Measurements from ENCODE around the gene BRINP2.

Gene BRINP2

DNA sequence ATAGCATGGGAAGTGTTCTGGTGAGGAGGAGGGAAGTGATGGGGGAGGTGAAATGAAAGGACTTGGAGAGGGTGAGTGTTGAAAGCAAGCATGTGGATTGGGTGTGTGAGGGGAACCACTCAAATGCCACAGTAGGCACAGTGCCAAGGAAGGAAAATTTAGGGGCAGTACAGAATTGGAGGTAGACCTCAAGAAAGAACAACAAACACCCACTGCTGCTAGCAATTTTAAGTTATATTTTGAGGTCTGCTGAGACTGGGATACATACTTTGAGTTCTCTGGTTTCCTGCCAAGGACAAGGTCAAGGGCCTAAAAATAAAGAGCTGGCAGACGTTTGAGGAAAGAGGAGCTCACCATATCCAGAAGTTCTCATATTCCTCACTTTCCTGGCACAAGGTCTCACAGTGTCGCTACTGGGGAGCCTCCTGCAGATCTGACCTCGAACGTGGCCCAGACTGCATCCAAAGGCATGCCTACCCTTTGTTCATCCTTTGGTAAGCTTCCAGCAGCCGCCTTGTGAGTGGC lies 104.0 kb downstream of the BRINP2 start:
- no peak for DNase-seq (ENCODE audit: low spot score)

DNA sequence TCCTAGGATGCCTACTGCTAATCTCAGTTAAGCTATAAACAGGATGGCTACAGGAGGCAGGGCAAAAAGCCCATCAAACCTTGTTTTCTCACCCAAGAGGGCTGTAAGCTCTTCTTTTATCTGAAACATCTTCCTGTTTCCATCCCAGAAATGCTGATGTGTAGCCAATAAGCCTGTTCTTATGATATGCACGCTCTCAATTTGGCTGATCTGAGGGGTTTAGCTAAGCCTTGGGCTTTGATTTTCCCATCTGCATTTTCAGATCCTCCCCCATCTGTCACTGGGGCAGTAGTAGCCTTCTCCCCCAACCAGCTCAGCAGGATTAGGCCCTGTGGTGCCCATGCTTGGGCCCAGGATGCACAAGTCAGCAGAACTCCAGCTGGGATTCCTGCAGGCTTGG lies 105.0 kb downstream of the BRINP2 start:
- DNase-seq (ENCODE audit: low spot score) = no peak

DNA sequence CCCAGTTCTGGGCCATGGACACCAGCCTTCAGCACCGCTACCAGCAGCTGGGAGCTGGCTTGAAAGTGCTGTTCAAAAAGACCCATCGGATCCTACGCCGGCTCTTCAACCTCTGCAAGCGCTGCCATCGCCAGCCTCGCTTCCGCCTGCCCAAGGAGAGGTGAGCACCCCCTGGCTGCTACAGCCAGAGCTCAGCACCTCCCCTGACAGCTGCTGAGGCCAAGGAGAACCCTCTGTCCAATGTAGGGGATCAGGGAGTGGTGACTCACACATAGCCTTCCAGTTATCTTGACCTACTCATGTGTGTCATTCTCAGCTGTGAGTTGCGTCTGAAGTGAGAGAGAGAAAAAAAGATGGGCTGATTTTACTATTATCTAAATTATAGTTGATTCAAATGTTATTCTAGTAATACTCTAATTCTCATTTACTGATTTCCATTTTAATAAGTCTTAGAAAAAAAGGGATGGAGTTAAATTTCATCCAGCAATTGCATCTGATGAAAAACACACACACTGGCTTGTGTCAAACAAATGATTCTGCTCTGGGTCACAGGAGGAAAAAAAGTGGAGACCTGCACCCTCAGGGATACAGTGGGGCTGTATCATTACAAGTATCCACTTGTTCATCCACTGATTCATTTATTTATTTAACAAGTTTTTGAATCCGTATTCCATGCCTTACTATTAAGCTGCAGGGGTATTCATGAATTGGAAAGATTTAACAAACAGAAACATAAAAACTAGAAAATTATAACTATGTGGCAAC lies 108.0 kb downstream of the BRINP2 start:
- DNase-seq (ENCODE audit: low spot score) = no peak

DNA sequence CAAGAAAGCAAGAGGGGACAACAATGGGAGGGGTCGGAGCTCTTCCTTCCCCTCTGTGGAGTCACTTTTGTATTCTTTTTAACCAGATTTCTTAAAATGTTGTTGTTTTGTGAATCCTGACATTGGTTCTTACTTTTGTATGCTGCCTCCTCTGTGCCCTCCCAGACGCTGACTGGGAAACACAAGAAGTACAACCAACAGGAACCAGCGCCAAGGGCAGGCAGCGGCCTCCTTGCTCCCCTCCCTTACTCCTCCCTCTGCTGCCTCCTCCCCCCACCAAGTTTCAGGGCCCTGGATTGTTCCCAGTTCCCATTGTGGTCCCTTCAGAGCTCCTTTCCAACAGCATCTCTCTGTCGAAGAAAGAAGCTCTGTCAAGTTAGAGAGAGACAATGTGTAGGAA lies 111.1 kb downstream of the BRINP2 start:
- no peak for DNase-seq (ENCODE audit: low spot score)

DNA sequence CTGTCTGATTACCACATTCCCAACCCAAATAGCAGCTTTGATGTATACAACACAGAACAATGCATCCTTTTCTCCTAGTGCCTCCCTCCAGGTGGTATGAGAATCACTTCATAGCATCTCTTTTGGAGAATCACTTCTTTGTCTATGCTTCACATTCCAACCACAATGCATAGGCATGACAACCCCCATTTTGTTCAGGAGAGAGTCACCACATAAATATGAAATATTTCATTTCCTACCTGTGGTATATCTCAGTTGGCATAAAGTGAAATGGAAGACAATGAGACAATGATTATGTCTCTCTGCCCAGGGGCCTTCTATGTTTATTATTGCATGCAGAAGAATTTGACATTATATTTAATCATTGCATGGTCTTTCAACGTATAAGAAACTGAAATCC lies 112.2 kb downstream of the BRINP2 start:
- no peak for DNase-seq (ENCODE audit: low spot score)

DNA sequence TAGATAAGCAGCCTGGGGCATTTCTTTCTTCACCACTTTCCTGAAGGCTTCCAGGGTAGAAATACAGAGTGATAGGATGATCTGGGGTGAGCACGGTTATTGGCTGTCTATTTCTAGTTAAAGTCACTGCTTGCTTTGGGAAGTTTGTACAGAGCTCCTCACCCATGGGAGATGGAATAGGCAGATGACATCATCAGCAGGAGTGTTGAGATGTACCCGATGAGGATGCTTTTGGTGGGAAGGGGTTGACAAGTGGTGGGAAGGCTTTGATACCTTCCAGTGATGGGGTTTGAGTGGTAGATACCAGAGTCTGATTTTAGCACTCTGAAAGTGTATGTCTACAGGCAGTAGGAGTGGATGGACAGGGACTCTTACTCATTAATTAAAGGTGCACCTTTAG lies 112.6 kb downstream of the BRINP2 start:
- no peak for DNase-seq (ENCODE audit: low spot score)

DNA sequence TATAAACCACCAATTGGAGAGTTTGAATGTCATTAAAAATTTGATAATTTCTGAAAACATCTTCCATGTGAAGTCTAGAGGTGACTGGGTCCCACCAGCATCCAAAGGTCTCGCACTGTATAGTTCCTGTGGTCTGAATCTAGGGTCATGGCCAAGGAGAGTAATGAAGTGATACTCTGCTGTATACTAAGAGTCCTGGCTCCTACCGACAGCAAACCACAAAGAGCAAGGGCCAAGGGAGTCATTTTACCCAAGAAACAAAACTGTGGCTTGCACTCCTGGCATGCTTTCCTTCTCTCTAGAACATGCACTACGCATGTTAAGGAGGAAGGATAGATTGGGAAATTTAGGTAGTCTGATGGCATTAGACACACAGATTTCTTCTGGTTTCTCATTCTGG lies 115.6 kb downstream of the BRINP2 start:
- DNase-seq (ENCODE audit: low spot score) = no peak

DNA sequence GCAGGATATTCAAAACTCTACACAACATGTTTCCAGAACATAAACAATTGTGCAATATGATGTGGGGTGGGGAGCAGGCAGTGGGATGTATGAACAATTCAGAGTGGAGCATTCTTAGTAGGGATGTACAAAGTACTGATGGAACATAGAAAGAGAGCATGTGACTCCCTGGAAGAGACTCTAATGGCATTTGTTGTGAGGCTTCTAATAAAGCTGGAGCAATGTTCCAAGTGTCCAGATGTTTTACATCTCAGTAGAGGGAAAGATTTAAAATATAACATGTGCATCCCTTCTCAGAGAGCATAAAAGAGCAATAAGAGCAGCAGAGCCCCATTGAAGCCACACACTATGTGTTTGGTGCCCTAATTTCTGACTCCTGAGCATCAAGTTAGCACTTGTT lies 116.5 kb downstream of the BRINP2 start:
- no peak for DNase-seq (ENCODE audit: low spot score)

DNA sequence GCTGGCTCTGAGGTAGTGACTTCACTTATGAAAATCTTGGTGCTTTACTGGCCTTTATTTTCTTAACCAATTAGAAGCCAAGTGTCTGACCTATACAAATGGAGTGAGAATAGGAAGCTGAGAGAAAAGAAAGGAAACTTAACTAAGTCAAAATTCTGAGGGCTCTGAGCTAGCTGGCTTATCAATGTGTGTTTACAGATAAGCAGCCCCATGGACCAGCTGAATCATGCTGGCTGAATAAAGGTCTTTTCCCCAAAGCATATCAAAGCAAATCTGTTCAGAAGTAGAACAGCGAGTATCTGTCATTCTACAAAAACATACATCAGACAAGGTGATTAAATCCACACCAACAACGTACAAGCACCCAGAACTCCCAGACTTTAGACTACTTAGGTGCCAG lies 117.2 kb downstream of the BRINP2 start:
- no peak for DNase-seq (ENCODE audit: low spot score)

DNA sequence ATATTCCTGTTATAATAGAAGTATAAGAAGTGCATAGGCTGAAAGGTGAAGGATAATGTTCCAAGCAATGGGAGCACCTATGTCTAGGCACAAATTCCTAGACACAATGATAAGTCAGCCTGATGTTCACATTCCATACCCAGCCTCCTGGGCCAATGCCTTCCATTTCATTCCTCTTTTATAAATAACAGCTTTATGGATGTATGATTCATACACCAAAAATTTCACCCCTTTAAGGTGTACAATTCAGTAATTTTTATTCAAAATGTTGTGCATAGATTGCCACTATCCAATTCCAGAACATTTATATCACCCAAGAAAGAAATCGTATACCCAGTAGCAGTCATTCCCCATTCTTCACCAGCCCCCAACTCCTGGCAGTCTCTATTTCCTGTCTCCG lies 118.8 kb downstream of the BRINP2 start:
- no peak for DNase-seq (ENCODE audit: low spot score)

DNA sequence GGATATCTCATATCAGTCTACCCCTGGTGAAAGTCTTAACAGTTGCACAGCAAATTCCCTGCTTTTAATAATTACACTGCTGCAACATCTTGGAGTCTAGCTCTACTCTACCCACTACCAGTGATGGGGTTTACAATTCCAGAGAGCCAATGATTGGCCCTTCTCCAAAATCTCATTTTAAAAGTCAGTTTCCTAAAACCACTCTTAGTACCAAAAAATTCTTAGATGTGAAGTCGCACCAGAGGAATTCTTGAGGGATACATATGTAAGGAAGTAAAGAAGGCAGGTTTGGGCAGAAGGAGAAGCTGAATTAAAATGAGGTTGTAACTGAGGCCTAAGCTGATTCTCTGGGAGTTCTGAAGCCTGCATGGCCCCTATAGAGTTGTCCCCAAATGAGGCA lies 129.7 kb downstream of the BRINP2 start:
- DNase-seq (ENCODE audit: low spot score) = no peak

DNA sequence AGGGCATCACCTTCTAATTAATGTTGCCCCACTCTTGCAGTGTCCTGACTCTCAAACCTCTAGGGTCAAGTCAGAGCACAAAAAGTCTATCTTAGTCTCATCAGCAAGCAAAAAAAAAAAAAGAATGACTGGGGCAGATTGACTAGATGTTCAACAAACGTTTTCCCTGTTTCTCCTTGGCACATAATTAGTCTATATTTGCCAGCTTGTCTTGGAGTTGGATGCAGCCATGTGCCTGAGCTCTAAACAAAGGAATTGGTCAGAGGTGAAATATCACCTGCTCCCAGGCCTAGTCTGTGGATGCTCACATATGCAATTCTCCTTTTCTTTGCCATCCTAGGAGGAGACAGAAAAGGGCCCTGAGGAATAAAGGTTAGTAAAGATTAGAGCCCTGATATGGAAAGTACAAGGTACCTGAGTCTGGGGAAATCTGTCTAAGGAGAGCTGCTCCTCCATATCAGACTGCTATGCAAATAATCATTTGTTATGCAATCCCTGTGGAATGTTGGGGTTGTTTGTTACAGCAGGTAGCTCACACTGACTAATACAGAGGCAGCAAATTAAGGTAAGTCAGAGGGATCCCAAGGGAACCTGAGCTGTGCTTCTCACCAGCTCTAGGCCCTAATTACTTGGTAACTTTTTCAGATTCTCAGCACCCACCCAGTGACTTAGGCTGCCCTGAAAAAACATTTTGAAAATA lies 130.8 kb downstream of the BRINP2 start:
- no peak for DNase-seq (ENCODE audit: low spot score)

DNA sequence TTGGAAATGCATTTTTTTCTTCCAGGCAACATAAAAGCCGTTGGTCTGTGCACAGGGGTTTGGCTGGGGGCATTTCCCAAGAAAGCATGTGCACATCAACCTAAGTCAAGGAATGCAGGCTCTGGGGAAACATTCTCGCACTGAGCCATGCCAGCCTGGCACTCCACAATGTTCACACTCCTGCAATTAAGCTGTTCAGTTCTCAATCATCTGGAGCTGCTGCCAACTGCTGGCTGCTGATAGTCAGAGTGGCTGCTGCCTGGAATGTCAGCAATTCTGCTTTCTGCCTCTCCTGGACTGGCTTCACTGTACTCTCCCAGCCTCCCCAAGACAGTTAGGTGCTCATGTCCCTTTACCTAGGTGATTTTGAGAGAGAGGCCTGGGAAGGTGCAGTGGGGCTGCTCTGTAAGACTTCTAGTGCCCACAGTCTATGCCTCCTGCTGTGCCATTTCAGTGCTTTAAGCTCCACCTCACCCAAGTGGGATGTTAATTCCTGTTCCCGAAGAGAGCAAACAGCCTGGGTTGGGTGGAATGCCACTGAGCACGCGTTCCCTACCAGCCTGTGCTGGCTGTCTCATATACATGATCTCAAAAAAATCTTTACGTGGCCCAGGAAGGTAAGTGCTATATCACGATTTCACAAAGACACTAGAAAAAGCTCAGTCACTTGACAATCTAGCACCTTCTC lies 131.7 kb downstream of the BRINP2 start:
- DNase-seq (ENCODE audit: low spot score) = no peak

DNA sequence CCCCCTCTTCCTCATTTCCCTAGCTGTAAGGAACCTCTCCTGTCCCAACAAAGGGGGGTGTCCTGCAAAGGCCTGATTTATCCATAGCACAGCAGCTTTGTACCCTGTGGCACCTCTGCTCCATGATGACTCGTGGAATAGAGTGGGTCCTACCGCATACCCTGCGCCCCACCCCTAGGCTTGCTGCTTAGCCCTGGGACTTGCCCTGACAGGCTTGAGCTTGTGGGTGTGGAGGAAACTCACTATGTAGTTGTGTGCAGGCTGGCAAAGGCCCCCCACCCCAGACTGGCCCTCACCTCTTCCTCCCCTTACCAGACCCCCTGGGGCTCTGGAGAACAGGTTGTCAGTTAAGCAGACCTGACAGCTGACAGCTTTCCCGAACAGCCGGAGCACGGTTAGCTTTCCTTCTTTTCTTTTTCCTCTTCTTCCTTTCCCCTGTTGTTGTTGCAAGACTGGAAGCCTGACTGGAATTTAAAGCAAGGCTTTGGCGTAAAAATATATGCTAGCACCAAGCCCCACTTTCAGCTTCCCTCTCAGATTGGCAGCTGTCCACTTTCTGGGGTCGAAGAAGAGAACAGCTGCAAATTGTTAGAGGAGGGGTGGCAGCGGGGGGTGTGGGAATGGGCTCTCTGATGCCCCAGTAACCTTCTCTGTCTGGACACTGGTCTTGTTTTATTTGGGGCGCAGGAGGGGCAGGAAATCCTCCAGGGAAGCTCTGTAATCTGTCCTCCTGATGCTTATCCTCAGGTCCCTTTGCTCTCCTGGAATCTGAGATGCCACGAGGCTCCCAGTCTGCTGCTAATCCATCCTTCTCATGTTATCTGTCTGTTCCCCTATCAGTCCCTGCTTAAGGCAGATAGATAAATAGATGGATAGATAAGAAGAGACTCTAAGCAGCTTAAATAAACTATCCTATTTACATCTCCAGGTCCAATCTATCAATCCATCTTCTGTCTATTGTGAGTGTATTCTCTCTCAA lies 134.6 kb downstream of the BRINP2 start:
- no peak for DNase-seq (ENCODE audit: low spot score)

DNA sequence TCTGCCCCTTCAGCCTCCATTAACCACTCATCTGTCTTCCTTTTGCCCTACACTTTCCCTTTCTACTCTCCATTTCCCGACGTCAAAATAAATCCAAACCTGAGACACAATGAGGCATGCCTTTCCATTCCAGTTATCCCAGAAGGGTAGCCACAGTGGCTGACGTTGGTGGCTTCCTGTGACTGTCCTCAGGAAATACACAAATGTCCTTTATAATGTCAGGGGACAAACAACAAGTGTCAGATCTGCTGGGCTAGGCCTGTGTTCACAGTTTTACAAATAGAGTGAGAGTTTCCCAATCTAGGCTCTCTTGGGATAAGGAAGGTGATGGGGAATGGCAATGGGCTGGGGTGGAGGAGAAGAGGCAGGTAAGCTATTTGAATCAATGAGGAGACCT lies 135.3 kb downstream of the BRINP2 start:
- DNase-seq (ENCODE audit: low spot score) = no peak

DNA sequence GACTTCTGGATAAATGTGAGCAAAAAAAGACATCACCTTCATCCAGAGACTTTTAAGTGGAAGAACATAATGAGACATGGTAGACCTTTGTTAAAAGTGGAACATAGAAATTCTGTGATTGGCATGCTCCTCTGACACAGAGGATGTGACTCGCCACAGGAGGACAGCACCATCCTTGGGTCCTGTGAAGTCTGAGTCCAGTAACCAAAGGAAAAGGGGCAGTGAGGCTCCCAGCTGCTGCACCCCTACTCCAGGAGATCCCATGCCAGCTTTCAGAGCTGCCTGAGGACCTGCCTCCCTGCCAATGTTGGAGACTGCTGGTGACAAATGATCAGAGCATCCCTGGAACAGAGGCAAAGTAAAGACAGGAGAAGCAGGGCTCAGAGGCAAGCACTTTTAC lies 136.2 kb downstream of the BRINP2 start:
- no peak for DNase-seq (ENCODE audit: low spot score)

DNA sequence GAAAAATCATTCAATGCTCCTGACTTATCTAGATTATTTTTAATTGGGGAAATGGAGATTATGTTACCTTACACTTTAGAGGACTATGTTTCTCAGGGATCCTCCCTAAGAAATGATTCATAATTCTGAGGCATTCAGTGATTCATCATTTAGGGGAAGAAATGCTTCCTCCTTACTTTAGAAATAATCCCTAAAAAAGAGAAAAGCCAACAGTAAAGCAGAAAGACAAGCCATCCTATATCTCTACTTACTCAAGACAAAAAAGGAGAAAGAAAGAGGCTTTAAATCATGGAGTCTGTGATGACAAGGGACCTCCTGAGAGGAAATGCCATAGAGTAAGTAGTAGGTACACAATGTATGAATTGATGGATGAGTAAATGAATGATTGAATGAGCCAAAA lies 137.0 kb downstream of the BRINP2 start:
- no peak for DNase-seq (ENCODE audit: low spot score)

DNA sequence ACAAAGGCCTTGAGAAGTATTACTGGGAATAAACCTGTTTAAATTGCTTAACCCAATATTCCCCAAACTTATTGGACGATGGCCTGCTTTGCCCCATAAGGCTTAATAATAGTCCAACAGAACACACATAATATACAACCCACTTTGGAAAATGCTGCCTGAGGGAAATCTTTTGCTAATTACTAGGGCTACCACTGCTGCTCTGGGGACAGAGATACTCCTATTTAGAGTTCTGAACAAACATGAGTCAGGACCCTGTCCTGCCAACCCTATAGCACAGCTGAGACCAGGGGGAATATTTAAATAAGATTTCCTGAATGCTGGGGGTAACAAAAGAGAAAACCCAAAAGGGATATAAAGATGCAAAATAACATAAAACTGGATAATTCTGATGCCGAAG lies 139.1 kb downstream of the BRINP2 start:
- DNase-seq (ENCODE audit: low spot score) = no peak

DNA sequence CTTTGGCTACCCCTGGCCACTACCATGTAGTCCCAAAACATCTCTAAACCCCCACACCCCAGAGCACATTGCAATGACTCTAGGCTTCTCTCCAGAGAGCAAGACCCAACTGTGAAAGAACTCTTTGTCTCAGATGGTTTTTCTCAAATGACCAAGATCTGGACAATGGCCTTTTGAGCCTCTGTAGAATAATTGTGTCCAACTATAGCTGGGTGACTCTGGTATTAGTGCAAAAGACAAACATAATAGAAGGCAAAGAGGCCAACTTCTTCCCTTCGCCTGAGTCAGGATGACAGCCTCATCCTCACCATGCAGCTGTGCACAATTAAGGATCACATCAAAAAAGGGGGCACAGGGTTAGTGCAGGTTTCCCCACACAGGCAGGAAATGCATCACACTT lies 139.6 kb downstream of the BRINP2 start:
- no peak for DNase-seq (ENCODE audit: low spot score)

DNA sequence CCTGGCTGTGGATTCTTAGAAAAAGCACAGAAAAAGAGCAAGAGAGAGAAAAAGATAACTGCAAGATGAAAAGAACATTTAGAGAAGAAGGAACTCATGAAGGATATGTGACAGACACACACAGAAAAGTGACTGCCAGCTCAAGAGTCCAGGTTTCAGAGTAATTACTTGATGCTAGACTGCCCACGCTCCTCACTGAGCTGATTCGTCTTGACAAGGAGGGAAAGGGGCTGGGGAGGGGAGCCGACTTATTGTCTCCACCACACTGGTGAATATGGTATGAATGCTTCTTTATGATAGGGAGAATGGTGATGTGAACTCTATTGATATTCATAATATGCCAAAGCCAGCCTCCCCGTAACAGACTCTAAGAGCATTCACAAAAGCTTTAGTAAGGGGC lies 140.4 kb downstream of the BRINP2 start:
- DNase-seq (ENCODE audit: low spot score) = no peak

DNA sequence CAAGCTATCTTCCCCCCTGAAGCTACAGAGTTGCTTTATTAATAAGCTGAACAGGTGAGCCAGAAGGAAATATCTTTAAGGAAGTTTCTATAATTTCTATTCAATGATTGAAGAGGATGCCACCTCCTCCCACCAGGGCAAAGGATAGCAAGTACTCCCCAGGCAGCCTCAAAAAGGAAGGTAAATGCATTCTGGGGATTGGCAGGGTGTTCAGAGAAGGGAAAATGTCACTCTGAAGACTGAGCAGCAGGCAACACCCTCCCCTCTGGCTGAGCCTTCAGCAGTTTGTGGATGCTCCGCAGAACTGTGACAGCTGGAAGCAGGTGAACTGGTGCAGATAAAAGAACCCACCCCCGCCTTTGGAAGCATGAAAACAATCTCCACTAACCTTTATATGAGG lies 140.8 kb downstream of the BRINP2 start:
- no peak for DNase-seq (ENCODE audit: low spot score)

DNA sequence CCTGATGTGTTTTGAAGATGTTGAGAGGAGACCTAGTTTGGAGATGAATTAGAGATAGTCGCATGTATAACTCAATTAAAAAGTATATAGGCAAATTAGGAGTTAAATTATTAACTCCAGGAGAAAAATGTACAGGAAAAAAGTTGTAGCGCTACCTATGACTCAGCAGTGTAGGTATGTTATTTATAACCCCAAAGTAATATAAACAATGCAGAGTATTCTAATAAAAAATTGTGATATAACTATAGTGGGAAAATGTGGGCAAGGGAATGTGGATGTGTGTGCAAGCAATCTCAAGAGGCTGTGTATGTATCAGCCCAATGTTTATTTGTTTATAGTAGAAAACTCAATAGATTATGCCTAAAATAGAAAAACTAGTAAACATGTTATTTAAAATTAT lies 144.5 kb downstream of the BRINP2 start:
- DNase-seq (ENCODE audit: low spot score) = no peak
